ACC112 (cell line): ENCODE data around the gene PPFIBP1.
A peak's percentile ranks its signal among the peaks of the same experiment; 100 is the strongest.
"Not testable (repeated sequence)": the region's sequence is repeated elsewhere in the genome, so short reads cannot be mapped to it uniquely, and the experiment has no call there.

Source experiments
- H2AFZ ChIP-seq: fragments of 200-600 bp; sonication (generic); one replicate; pipeline ENCODE4 v1.6.0; 2017; ENCODE audit warnings: antibody characterized with exemption, low read length; ENCODE audit not compliant: unreplicated experiment
- H3K27ac ChIP-seq: fragments of 200-600 bp; sonication (generic); 2 replicates; pipeline ENCODE4 v1.5.1; 2014; ENCODE audit warnings: low read depth, mild to moderate bottlenecking, antibody characterized with exemption, low read length, moderate library complexity
- H3K27me3 ChIP-seq: fragments of 200-600 bp; sonication (generic); 2 replicates; pipeline ENCODE4 v1.6.1; 2014; ENCODE audit warnings: mild to moderate bottlenecking, antibody characterized with exemption, low read length, moderate library complexity, mixed read lengths; ENCODE audit not compliant: insufficient read depth
- H3K36me3 ChIP-seq: fragments of 200-600 bp; sonication (generic); 2 replicates; pipeline ENCODE4 v1.6.1; 2016; ENCODE audit warnings: mild to moderate bottlenecking, antibody characterized with exemption, low read length, moderate library complexity, mixed read lengths; ENCODE audit not compliant: insufficient read depth
- H3K4me1 ChIP-seq: fragments of 200-600 bp; sonication (generic); one replicate; pipeline ENCODE4 v1.6.1; 2016; ENCODE audit warnings: low read length, mixed read lengths; ENCODE audit not compliant: insufficient read depth, unreplicated experiment, control insufficient read depth
- H3K4me3 ChIP-seq: fragments of 200-600 bp; sonication (generic); 2 replicates; pipeline ENCODE4 v1.5.1; 2014; ENCODE audit warnings: mild to moderate bottlenecking, low read depth, low read length
- H3K79me2 ChIP-seq: fragments of 200-600 bp; sonication (generic); one replicate; pipeline ENCODE4 v1.6.0; 2016; ENCODE audit warnings: low read length; ENCODE audit not compliant: control insufficient read depth, unreplicated experiment, insufficient read depth

The PPFIBP1 gene

DNA sequence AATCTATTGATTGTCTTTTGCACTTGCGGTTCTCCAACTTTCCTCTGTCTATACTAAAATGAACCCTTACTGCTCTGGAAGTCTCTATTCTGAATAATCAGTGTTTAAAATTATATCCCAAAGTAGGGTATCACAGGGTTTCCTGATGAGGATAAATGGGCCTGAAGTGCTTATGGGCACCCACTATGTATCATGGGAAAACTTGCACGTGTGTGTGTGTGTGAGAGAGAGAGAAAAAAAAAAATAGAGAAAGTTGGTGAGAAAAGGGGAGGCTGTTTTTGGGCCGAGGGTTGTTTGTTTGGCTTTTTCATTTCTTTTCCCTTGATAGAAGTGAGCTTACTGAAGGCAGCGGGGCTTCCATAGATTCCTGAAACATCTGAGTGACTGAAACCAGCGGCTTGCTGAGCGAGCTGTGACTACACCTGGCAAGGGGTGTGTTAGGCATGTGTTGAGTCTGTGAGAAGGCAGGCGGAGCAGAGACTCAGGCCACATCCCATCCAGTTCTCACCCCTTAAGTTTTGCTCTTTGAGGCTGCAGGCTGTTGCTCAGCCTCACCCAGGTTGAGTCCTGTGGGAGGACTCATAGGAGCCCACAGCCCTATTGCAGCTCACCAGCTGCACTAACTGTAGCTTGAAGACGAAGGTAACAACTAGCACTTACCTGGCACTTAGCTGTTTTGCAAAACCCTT, 17.2 kb downstream of the PPFIBP1 start:
- Histone ChIP-seq H3K36me3 (no peaks in the 10 kb centered on the region), H3K79me2 (peaks cover 91% of the 10 kb centered on the region), H3K4me3 (no peak overlapping the region), H3K4me1 (peaks cover 43% of the 10 kb centered on the region), H3K27me3 (no peaks in the 10 kb centered on the region), H2AFZ (no peak overlapping the region), H3K27ac (peak overlapping the region; percentile 93)

DNA sequence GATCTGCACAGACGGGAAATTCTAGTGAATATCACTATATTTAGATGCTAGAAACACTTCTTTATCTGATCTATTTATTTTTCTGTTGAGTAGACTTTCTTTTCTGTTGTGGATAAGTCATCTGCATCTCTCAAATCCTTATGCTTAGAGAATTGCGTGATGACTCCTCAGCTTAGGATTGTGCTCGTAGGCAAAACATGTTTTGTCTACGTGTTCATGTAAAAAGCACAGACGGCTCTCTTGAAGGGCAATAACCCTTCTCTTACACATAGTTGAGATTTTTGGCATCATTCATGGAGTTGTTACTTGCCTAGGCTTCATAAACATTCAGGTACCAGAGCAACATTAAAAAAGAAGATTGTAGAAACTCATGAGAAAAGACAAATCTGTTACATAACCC, 18.6 kb downstream of the PPFIBP1 start:
- Histone ChIP-seq H2AFZ (no peak overlapping the region), H3K36me3 (no peaks in the 10 kb centered on the region), H3K79me2 (peaks cover 91% of the 10 kb centered on the region), H3K4me3 (peak overlapping the region; percentile 34; the same call in 1 of the 2 replicates), H3K4me1 (peaks cover 43% of the 10 kb centered on the region), H3K27me3 (no peaks in the 10 kb centered on the region), H3K27ac (peak overlapping the region; percentile 93)

DNA sequence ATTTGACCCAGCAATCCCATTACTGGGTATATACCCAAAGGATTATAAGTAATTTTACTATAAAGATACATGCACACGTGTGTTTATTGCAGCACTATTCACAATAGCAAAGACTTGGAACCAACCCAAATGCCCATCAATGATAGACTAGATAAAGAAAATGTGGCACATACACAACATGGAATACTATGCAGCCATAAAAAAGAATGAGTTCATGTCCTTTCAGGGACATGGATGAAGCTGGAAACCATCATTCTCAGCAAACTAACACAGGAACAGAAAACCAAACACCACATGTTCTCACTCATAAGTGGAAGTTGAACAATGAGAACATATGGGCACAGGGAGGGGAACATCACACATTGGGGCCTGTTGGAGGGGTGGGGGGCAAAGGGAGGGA, 20.9 kb downstream of the PPFIBP1 start:
- H3K4me3 ChIP-seq, H3K36me3 ChIP-seq, H2AFZ ChIP-seq, H3K27ac ChIP-seq, H3K27me3 ChIP-seq: not testable (repeated sequence)
- H3K79me2 ChIP-seq = peaks cover 82% of the 10 kb centered on the region
- H3K4me1 ChIP-seq = peaks cover 40% of the 10 kb centered on the region

DNA sequence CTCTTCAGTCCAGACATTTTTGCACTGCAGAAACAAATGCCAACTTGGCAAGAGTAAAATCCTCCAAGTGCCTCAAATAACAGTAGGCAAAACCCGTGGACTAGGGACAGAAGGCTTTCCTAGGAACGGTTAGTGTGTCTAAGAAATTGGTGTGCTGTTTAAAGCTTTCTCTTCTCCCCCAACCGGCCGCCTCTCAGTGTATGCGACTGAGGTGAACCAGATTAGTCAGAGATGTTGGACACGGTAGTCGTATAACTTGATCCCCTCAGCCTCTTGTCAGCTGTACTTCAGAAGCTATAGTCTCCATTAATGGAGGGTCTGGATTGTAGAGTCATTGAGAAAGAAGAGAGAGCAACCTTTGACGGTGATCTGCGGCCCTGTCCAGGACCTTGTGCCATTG, 21.7 kb downstream of the PPFIBP1 start:
- no peak overlapping the region for H3K27ac ChIP-seq
- no peak overlapping the region for H2AFZ ChIP-seq
- no peaks in the 10 kb centered on the region for H3K36me3 ChIP-seq
- H3K4me1 ChIP-seq = peaks cover 48% of the 10 kb centered on the region
- H3K4me3 ChIP-seq = no peak overlapping the region
- H3K27me3 ChIP-seq = no peaks in the 10 kb centered on the region
- H3K79me2 ChIP-seq = peaks cover 81% of the 10 kb centered on the region

DNA sequence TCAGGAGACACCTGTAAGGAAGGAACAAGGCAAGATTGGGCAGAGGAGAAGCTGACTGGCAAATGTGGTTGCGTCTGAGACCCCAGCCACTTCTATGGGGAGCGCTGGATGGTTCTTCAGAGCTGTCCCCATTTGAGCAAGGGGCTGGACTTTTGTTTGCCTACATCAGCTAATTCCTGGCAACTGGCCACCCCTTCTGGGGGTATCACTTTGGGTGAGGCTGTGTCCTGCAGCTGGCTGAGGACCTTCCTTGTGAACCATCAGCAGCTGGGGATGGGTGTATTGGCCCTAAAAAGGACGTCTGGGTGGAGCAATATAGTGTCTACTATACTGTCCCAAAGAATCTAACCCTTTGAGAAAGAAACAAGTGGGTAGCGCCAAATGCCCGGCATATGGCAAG, 23.6 kb downstream of the PPFIBP1 start:
- no peaks in the 10 kb centered on the region for H3K27me3 ChIP-seq
- H2AFZ ChIP-seq = no peak overlapping the region
- peak overlapping the region; percentile 98 for H3K27ac ChIP-seq
- H3K4me3 ChIP-seq = no peak overlapping the region
- H3K4me1 ChIP-seq = peaks cover 53% of the 10 kb centered on the region
- H3K79me2 ChIP-seq = peaks cover 80% of the 10 kb centered on the region
- no peaks in the 10 kb centered on the region for H3K36me3 ChIP-seq

DNA sequence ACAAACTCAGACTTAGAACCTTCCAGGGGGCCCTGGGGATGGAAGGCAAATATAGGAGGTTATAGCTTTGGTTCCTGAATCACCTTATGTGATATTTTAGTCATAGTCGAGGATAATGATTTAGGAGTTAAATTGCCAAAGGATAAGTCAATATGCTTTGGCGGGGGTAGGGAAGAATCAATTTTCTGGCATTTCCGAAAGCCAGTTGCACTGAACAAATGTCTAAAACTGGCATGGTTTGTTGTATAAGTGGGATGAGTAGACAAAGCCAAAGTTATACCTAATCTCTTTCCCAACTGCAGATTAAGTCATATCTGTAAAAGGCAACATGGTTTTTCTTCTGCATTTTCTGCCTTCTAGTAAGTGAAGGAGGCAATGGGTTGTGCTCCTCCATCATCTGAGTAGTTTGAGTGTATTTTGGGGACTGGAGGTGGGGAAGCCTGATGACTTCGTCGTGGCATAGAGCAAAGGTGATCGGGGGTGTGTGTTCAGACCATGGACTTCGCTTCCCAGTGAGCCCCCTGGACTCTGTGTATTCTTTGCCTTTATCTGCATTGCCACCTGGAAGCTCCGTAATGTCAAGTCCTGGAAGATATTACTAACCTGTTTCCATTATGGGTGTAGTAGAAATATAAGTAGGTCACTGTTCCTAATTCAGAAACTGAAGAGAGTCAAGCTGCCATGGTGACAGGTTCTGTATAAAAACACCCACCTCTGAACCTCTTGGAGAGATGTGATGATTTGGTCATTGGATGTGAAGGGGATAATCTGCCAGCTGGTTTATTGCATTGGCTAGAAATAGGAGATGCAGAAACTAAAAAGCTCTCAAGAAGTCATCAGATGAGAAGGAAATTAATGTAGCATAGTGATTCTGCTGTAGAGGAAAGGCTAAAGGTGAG, 24.5 kb downstream of the PPFIBP1 start:
- Histone ChIP-seq H3K27me3 (no peaks in the 10 kb centered on the region), H3K79me2 (peaks cover 80% of the 10 kb centered on the region), H3K4me1 (peaks cover 55% of the 10 kb centered on the region), H2AFZ (no peak overlapping the region), H3K27ac (peak overlapping the region; percentile 98), H3K36me3 (no peaks in the 10 kb centered on the region), H3K4me3 (peak overlapping the region; percentile 69)

DNA sequence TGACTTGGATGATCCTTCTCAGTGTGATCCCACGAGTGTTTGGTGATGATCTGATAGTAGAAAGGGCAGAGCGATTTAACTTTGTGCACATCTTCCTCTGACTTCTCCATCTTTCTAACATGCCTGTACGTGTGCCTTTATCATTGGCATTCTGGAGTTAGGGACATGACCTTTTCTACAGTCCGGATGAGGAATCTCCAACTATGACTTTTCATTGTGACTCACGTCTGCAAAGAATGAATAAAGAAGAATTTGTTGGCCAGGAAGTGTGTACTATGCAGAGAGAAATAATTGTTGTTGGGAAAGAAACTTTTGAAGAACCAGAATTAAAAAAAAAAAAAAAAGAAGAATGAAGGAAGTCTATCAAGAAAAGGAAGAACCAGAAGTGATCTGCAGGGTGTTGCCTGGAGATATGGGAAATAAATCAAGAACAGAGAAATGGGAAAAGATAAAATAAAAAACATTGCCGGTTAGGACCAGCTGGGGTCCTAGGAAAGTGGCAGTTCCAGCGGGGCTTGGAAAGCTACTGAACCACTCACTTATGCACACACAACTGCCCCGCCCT, 25.3 kb downstream of the PPFIBP1 start:
- Histone ChIP-seq H3K27me3 (no peaks in the 10 kb centered on the region), H2AFZ (no peak overlapping the region), H3K36me3 (no peaks in the 10 kb centered on the region), H3K27ac (peak overlapping the region; percentile 98), H3K4me1 (peaks cover 63% of the 10 kb centered on the region), H3K4me3 (peak overlapping the region; percentile 69), H3K79me2 (peaks cover 81% of the 10 kb centered on the region)

DNA sequence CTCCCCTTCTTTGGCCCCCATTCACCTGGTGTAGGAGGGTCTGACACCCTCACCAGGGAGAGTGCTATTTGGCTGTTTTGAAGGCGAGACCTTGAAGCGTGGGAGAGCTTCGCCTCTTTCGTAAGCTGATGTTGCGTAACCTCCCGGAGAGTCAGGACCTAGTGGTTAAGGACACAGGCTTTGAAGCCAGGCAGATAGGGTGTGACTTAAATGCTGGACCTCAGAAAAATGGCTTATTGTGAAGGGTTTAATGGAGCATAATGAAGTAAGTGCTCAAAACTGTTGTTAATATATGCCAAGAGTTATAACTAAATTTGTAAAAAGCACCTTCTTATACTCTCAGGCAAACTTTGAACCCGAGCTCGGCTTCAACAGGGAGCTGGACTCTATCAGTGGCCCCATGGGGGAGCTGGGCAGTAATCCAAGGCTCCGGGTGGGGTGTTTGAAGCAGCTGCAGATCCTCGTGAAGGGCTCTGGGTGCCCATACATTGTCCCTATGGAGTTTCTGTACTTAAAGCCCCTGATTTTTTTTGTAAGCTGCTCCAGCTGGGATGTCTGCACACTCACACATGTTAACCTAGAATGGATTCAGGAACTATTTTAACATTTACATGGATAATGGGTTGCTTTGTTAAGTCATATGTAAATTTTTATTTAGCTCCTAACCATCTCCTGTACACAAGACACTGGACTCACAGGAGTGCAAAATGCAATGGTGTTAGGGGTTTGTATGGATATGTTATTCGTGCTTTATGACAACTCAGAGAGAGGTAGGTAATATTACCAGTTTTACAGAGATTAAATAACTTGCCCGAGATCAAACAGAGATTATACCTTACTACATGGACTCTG, 26.0 kb downstream of the PPFIBP1 start:
- peaks cover 68% of the 10 kb centered on the region for H3K4me1 ChIP-seq
- no peak overlapping the region for H2AFZ ChIP-seq
- H3K79me2 ChIP-seq = peaks cover 87% of the 10 kb centered on the region
- H3K4me3 ChIP-seq = peak overlapping the region; percentile 69
- H3K27me3 ChIP-seq = no peaks in the 10 kb centered on the region
- no peaks in the 10 kb centered on the region for H3K36me3 ChIP-seq
- peak overlapping the region; percentile 98 for H3K27ac ChIP-seq

DNA sequence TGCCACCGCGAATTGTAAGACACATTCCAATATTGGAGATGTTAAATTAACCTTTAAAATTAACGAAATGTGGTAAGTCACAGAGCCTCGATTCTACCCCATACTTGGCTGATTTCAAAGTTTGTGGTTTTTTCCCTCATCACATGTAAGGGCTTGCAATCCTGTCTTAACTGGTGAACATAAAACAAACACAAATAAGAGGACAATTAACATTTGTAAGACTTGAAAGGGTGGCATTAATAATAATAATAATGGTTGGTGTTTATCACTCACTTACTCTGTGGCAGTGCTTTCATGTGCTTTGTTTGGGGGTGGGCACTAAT, 26.6 kb downstream of the PPFIBP1 start:
- Histone ChIP-seq H3K79me2 (peaks cover 88% of the 10 kb centered on the region), H3K4me3 (peak overlapping the region; percentile 69), H3K27ac (peak overlapping the region; percentile 98), H2AFZ (no peak overlapping the region), H3K36me3 (no peaks in the 10 kb centered on the region), H3K27me3 (no peaks in the 10 kb centered on the region), H3K4me1 (peaks cover 74% of the 10 kb centered on the region)

DNA sequence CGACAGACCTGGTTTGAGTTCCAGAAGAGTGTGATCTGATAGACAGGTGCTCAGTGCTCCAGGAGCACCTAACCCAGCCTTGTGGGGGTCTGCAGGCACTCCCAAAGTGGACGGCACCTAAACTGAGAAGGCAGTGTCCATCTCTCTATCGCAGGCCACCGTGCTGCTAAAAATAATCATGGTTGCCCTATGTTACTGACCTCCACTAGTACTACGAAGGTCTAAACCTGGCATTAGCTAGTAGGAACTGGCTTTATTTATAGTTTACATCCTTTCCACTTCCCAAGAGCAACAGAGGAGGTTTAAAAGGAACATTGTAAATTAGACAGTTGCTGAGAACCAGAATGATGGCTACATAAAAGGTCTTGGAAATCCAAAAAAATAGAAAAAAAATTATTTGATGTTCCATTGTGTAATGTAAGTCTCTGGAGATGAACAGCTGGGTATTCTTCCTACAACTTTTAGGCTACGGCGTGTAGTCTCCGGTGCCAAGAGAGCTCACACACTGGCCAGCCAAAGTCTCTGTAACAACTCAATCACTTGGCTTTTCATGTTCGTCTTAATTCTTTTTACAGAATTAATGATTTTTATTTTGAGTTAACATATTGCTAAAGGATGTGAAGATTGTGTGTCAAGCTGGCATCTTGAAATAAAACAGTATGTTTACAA, 27.3 kb downstream of the PPFIBP1 start:
- peak overlapping the region; percentile 98 for H3K27ac ChIP-seq
- no peaks in the 10 kb centered on the region for H3K36me3 ChIP-seq
- H3K27me3 ChIP-seq = no peaks in the 10 kb centered on the region
- H3K4me1 ChIP-seq = peaks cover 81% of the 10 kb centered on the region
- peak overlapping the region; percentile 34; the same call in 1 of the 2 replicates for H3K4me3 ChIP-seq
- no peak overlapping the region for H2AFZ ChIP-seq
- H3K79me2 ChIP-seq = peaks cover 88% of the 10 kb centered on the region
